Kidney glomerular epithelial cell (primary cell): ENCODE results near the gene ACP2.

Source experiments
- DNase-seq: peaks from one replicate; lab custom pipeline; 2025; lab: John Stamatoyannopoulos, UW

The ACP2 gene, protein sequence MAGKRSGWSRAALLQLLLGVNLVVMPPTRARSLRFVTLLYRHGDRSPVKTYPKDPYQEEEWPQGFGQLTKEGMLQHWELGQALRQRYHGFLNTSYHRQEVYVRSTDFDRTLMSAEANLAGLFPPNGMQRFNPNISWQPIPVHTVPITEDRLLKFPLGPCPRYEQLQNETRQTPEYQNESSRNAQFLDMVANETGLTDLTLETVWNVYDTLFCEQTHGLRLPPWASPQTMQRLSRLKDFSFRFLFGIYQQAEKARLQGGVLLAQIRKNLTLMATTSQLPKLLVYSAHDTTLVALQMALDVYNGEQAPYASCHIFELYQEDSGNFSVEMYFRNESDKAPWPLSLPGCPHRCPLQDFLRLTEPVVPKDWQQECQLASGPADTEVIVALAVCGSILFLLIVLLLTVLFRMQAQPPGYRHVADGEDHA

DNA sequence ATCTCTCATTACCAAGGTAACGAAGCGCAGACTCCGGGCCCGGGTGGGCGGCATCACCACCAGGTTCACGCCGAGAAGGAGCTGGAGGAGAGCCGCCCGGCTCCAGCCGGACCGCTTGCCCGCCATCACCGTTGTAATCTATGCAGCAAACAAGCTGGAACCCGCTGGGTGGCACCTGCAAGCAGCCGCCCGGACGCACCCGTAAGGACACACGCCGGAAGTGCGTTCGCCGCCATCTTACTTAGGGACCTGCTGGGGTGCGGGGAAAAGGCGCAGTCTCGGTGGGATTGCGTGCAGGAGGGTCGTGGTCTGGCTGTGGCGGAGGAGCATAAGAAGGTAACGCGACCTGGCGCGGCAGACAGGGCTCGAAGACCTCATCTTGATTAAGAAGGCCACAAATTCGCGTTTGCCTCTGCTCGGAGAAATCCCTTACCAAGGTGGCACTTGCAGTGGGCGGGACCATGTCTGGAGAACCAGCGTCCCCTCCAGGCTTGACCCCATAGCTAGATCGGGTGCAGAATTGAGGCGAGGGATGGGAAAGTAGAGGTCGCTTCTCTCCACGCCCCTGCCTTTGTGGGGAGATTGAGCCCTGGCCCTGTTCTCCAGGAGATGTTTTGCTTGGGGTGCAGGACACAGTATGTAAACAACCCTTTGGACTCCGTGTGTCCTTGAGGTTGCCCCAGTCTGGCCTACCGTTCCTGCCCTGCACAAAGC, at the start of gene ACP2:
Gene ACP2, minus strand, starts transcription at position 151 of the 714 bp plus-strand sequence. Its CDS starts 25 bp downstream, at position 126.
- DNase-seq = peak; percentile 78

DNA sequence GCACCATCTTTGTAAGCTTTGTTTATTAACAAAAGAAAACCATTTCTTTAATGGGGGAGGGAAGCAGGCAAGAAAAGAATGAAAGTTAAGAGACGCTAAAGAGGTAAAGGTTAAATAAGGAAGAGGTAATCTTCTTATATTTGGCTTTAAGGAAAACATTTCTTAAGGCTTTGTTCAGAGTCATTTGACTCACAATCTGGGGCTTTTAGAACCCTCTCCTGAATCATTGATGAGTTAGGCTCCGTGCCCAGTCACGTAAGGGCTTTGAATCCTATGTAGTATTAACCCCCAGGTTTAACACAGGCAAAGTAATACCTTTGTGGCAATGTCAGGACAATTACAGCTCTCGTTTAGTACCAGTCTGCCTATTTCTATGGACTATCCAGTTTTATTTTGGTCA, 47.4 kb upstream of the ACP2 start:
- no peak for DNase-seq

DNA sequence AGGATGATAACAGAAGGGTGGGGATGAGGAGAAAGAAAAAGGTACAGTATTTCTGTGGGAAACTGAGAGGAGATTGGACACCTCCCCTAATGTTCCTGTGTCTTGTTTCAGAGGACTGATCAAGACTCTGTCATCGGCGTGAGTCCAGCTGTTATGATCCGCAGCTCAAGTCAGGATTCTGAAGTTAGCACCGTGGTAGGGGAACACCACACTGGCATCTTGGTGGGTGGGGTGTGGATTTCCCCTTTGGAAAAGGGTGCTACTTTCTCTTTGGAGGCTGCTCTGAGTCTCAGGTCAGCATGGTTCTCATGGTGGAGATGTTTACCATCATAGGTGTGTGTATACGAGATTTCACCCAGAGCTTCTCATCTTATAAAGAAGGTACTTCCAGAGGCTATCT, 46.8 kb upstream of the ACP2 start:
- no peak for DNase-seq

DNA sequence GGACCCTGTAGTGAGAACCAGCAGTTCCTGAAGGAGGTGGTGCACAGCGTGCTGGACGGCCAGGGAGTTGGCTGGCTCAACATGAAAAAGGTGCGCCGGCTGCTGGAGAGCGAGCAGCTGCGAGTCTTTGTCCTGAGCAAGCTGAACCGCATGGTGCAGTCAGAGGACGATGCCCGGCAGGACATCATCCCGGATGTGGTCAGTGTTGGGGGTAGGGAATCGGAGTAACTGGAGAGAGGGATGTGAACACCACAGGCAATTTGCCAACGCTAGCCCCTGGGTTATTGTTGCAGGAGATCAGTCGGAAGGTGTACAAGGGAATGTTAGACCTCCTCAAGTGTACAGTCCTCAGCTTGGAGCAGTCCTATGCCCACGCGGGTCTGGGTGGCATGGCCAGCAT, 41.2 kb upstream of the ACP2 start:
- DNase-seq = no peak

DNA sequence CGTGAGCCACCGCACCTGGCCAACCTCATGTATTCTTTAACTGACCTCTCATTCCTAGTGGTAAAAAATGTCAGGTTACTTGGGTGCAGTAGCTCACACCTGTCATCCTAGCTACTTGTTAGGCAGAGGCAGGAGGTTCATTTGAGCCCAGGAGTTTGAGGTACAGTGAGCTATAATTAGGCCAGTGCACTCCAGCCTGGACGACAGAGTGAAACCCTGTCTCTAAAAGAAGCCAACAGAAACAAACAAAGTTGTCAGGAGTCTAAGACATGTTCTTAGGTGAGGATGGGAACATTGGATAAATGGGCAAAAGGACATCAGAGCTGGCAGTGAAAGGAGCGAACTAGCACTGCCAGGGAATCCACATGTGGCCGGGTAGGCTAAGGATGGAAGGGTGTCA, 39.5 kb upstream of the ACP2 start:
- no peak for DNase-seq

DNA sequence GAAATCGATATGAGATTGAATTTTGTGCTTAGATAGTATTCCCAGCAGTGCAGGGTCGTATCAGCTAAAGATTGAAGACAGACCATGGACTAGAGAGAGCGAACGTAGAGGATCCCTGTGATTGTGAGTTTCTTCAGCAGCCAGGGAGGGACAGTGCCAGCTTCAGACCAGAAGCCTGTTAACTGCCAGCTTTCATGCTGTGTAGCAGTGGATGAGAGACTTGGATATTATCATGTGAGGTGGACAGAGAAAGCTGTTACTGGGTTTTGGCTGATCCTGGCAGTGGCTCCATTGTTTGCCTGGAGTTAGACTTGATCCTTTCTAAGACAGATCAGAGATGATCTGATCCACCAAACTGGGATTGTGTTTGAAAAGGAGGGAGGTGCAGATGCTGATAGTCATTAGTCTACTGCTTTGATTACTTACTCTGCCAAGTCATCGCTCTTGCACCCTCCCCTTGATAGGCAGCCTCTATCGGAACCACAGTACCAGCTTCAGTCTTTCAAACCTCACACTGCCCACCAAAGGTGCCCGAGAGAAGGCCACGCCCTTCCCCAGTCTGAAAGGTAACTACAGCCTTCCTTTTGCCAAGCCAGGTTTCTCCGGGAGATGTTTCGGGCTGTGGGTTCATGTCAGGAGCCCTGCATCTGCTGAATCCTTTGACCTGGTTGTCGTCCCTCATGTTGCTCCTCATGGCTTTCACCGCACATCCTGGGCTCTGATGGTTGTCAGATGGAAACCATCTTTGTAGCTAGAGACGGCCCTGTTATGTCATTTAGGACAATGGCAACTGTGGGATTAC, 37.6 kb upstream of the ACP2 start:
- DNase-seq = no peak

DNA sequence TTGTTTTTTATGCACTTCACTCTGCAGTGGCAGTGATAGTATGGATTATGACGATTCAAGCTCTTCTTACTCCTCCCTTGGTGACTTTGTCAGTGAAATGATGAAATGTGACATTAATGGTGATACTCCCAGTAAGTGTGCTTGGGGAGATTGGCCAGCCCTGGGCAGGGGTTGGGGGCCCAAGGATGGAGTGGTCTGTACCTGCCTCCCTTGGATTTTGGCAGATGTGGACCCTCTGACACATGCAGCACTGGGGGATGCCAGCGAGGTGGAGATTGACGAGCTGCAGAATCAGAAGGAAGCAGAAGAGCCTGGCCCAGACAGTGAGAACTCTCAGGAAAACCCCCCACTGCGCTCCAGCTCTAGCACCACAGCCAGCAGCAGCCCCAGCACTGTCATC, 35.5 kb upstream of the ACP2 start:
- no peak for DNase-seq

DNA sequence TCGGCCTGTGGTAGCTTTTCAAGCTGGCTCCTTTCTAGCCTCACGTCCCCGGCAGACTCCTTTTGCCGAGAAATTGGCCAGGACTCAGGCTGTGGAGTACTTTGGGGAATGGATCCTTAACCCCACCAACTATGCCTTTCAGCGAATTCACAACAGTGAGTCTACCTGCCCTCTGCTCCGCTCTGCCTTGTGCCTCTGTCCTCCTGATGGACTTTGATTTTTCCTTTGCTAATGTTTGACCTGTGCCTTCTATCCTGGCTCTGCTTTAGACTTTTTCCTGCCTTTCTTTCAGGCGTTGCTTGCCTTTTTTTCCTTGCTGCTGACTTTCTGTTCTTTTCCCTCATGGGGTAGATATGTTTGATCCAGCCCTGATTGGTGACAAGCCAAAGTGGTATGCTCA, 33.8 kb upstream of the ACP2 start:
- no peak for DNase-seq

DNA sequence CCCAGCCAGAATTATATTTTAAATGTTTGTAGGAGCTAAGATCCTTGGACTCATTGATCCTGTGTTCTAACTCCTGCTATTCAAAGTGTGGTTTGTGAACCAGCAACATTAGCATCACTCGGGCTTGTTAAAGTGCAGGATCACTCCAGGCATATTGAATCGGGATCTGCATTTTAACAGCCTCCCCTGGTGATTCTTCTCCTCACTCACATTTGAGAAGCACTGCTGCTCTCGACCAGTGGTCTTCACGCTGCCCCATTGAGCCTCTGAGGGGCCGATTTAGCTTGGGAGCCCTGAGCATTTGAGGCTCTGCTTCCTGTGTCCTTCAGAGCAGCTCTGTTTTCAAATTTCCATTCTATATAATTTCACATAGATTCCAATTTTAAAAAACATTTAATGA, 32.2 kb upstream of the ACP2 start:
- DNase-seq = no peak

DNA sequence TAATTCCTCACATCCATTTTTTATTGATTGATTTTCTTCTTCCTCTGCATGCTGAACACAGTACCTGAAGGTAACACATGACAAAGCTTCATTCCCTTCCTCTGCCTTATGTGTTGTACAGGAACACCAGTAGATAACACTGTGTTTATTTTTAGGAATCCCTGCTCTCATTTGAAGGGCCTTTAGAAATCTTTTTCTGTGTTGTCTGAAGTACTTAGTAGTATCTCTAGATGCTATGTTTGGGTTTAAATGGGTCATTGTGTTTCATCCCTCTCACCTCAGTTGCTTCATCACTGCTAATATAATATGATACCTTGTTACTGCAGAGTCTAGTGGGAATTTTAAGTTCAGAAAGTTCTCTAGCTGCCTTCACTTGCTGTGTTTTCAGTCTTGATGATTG, 31.5 kb upstream of the ACP2 start:
- DNase-seq = no peak

DNA sequence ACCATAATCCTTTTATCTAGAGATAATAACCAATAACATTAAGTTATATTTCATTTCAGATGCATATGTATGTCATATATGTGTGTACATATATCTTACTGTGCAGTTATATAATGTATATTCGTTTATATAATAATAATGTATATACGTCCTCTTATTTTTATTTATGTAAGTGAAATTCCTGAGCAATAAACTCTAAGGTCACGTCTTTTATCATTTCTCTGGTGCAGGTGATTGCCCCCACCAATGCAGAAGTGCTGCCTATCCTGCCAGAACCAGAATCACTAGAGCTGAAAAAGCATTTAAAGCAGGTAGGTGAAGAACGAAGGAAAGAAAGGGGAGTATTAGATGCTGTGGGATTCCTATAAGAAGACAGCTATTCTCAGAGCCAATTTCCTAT, 30.2 kb upstream of the ACP2 start:
- no peak for DNase-seq

DNA sequence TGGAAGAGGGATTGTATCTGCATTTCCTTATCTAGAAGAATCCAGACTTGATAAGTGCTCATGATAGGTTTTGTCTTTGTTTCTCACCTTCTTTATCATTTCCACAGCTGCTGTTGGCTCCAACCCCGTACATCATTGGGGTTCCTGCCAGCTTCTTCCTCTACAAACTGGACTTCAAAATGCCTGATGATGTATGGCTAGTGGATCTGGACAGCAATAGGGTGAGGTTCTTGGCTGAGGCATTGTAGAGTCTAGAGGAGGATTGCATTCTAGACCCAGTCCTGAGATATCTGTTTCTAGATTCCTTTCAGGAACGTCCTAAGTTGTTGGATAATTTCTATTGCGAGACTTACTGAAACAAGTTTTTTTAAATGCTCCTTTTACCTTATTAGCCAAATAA, 29.4 kb upstream of the ACP2 start:
- no peak for DNase-seq

DNA sequence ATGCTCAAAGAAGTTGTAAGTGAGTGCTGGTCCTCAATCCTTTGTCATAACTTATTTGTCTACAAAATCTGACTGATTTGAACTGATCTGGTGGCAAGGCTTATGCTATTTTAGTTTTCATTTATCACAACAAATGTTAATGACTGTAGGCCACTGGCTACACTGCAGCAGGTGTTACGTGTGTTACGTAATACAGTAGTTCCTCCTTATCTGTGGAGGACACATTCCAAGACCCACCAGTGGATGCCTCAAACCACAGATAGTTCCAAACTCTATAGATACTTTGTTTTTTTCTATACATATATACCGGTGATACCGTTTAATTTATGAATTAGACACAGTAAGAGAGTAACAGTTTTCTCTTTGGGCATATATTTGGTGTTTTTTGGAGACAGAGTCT, 28.3 kb upstream of the ACP2 start:
- no peak for DNase-seq

DNA sequence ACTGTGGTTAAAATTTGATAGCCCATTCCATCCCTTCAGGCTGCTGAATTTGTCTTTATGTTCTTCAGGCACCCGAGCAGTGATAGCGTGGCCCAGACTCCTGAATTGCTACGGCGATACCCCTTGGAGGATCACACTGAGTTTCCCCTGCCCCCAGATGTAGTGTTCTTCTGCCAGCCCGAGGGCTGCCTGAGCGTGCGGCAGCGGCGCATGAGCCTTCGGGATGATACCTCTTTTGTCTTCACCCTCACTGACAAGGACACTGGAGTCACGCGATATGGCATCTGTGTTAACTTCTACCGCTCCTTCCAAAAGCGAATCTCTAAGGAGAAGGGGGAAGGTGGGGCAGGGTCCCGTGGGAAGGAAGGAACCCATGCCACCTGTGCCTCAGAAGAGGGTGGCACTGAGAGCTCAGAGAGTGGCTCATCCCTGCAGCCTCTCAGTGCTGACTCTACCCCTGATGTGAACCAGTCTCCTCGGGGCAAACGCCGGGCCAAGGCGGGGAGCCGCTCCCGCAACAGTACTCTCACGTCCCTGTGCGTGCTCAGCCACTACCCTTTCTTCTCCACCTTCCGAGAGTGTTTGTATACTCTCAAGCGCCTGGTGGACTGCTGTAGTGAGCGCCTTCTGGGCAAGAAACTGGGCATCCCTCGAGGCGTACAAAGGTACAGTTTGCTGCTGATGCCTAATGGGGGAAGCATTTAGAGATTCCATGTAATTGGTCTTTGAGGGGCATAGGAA, 26.1 kb upstream of the ACP2 start:
- DNase-seq = no peak

DNA sequence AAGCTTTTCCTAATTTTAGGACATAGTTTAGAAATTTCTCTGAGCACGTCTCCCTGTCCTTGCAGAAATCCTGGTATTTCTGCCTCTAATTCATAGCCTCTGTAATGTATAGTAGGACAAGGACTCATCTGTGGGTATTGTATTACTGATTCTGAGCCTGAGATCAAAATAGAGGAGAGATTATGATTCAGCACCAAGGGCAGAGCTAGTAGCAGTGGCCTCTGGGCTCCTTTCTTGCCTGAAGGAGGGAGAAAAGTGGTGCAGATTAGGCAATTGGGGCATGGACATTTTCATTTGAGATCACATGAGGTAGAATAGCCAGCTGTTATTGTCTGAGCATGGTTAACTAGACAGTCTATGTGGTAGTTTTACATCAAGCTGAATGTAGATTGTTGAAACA, 24.1 kb upstream of the ACP2 start:
- DNase-seq = no peak

DNA sequence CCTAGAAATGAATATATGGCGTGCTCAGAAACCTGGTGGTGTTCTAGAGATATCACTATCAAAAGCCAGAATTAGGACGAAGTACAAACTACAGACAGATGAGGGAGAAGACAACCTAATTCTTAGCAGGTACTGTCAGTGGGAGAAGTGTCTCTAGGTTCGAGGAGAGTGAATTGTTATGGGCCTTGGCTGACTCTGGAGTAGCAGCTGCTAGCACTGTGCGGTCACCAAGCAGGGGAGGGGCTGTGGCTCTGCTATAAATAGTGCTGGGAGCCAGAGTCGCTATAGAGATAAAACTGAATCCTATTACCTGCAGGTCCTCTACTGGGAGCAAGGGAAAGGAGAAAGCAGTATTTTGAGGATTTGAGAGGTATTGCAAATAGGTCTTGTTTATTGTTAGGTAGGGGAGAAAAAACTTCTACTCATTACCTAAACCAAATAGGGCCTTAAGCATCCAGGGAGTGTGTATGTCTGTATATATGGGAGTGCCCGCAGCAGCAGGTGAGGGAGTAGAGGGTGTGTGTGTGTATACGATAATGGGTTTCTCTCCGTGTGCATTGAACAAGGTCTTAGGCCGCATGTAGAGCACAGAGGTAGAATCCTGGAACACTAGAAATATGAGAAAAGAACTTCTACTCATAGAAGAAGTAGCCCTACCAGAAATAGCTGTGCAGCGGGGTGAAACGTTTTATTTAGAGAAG, 23.5 kb upstream of the ACP2 start:
- no peak for DNase-seq

DNA sequence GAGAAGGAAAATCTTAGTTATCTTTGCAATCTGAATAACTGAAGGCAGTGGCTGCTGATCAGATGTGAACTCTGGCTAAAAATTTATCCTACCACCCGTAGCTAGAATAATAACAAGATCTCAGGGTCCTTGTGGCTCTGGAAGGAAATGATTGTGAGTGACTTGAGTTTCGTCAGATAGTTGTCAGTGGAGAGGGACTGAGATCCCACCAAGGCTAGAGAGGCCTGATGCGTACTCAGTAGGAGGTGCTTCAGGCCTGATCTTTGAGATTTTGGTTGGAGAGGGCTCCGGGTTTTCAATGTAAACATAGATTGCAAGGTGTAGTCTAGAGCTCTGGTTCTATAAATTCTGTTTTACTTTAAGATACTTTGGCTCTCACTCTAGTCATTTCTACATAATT, 22.7 kb upstream of the ACP2 start:
- no peak for DNase-seq

DNA sequence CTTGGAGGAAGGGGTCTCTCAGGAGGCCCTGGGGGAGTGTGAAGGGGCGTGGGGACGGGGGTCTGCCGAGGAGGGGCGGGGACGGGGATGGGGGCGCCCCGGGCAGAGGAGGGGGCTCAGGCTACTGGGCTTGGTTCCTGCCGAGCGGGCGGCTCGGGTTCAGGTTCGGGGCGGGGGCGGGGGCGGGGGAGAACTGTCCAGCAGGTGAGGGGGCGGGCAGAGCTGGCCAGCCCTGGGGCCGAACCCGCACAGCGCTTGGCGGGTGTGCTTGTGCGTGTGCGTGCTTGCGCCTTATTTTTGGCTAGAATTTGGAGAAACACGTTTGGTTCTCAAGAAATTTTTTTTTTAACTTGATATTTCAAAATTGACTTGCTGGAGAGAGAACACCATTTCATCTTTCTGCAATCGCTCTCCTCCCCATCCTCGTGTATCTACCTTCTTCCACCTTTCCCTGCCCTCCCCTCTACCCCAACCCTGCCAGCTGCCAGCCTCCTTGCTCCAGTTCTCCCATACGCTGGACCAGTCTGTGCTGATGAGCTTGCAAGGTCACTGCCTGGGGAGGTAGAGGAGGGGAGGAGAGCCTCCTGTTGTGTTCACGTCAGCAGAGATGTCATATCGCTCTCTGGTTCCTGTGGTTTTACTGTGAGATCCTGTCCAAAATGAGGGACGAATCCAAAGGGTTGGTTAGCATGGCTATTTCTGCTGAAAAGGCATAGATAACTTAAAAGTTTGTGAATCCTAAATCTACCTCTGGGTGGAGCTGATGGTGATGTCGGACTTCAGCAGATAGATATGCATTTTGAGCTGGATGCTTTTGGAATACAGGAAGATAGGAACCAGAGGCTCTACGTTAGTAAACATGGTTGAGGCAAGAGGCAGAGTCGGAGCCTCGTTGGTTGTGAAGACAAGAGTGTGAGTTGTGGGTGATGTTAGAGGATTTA, 22.0 kb upstream of the ACP2 start:
- DNase-seq = no peak

DNA sequence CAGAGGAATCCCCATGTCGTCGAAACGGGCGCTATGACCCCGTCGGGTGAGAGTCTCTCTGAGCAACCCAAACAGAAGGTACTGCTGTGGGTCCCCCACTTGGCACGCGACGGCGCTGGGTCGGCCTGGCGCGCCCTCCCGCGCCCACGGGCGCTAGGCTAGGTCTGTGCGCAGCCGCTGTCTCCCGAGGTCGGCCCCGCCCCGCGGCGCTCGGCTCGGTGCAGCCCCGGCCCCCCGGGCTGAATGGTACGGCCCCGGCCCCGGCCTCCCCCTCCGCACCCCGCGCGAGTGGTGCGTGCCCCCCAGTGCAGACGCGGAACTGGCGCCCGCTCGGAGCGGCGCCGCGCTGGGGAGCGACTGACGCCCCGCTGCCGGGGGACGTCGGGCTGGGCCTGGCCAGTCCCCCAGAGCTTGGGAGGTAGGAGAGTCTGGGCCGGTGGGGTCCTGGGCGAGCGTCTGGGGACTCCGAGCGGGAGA, 21.3 kb upstream of the ACP2 start, which contains the start of gene MADD:
Gene MADD, plus strand, starts transcription at position 305 of the 477 bp plus-strand sequence.
- no peak for DNase-seq
